ENCODE measurements around the gene CYP2W1.
"Not testable (repeated sequence)": the region's sequence is repeated elsewhere in the genome, so short reads cannot be mapped to it uniquely, and the experiment has no call there.

The CYP2W1 gene

DNA sequence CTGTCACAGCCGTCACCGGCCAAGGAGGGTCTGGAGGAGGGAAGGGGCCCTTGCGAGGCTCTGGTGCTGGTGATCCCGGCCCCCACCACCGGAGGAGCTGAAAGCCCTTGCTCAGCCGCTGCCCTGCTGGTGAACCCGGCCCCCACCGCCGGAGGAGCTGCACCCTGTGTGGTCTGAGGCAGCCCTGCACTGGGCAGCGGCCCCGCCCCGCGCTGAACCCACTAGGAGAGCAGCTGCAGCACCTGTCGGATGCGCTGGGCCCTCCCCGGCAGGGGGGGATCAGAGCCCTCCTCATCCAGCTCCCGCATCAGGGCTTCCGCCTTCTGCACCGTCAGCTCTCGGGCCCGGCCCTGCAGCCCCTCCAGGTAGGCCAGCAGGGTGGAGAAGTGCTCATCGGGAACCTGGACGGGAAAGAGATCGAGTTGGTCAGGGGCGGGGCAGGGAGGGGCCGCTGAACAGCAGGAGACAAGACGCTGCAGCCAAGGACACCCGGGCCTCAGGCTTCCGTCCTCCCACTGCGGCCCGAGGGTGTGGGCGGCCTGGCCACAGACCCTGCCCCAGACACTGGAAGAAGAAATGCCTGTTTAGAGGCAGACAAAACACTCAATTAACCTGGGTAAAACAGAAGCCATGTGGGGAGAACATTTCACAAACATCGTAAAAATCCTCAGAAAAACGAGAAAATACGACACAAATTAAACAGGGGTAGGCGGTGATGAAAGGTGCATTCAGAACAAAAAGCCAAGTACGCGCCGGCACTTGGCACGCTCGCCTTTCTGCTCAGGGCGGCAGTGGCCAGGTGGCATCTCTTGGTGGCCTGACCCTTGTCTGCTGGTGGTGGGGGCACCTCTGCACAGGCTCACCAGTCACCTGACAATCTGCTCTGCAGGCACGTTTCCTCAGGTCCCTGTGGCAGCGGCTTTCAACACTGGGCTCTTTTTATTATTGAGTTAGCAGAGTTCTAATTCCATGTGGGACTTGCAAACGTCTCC is 14.7 kb downstream of the CYP2W1 start:
- no peak for ATAC-seq

DNA sequence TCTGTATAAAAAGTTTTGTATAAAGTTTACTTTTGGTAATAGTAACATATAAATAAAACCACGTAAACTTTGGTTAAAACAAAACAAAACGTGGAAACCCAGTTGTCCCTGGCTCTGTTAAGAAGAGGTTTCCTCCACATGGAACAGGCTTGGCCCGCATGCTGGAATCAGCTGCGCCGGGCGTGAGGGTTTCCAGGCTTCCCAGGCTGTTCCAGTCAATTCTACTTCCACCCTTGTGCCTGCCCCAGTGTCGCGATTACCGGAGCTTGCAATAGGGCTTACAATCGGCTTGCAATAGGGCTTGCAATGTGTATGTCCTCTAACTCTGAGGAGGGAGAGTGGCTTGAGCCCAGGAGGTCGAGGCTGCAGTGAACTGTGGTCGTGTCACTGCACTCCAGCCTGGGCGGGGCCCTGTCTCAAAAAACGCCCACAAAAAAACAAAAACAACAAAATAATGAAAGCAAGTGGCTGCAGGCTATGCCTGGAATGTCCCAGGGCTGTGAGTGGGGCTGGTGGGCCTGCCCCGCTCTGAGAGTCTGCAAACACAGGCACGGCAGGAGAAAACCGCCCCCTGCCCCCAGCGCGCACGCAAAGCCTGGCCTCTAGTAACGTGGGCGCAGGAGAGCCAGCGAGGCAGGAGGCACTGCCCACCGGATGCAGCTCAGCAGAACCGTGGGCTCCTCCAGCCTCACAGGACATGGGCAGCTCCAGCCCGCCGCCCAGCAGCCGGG is 16.3 kb downstream of the CYP2W1 start:
- no peak for ATAC-seq

DNA sequence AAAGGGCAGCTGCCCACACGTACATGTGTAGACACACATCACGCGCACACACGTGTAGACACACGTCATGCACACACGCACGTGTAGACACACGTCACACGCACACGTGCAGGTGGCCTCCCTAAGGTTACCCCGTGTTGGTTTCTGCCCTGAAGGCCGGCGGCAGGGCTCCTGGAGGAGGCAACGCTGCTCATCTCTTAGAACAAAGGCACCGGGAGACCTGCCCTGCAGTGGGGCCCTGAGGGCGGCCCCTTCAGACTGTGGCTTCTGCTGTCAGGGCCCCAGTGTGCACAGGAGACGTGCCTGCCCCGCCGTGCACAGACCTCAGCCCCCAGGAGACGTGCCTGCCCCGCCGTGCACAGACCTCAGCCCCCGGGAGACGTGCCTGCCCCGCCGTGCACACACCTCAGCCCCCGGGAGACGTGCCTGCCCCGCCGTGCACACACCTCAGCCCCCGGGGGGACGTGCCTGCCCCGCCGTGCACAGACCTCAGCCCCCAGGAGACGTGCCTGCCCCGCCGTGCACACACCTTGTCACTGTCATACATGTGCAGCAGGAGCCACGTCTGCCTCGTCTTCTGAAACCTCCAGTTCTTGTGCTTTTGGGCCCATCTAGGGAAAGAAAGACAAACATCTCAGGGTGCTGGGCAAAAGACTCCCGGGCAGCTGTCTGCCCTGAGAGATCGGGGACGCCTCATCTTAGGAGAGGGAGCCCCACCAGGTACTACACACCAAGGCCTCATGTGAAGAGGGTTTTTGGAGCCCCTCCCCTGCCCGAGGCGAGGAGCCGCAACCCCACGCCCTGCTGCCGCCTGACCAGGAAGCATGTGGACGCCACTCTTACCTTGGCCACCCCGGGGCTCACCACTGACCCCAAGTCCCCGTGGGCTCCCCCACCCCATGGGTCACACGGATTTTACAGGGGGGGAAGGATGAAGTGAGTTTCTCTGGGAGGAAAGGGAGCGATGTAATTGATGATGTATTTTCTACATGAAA is 17.3 kb downstream of the CYP2W1 start:
- ATAC-seq: no peak

DNA sequence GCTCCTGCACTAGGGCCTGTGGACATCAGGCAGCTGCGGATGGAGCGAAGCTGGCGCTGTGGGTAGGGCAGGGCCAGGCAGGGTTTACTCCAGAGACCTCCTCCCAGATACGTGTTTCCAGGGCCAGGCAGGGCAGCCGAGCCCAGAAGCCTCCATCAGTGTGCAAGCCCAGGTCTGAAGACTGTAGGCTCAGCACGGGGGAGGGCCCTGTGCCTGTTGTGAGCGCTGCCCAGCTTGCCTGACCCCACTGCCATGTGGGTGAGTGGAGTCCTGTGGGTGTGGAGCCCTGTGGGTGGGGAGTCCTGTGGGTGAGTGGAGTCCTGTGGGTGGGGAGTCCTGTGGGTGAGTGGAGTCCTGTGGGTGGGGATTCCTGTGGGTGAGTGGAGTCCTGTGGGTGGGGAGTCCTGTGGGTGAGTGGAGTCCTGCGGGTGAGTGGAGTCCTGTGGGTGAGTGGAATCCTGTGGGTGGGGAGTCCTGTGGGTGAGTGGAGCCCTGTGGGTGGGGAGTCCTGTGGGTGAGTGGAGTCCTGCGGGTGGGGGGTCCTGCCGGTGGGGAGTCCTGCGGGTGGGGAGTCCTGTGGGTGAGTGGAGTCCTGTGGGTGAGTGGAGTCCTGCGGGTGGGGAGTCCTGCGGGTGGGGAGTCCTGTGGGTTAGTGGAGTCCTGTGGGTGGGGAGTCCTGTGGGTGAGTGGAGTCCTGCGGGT is 18.2 kb downstream of the CYP2W1 start:
- not testable (repeated sequence) for ATAC-seq

DNA sequence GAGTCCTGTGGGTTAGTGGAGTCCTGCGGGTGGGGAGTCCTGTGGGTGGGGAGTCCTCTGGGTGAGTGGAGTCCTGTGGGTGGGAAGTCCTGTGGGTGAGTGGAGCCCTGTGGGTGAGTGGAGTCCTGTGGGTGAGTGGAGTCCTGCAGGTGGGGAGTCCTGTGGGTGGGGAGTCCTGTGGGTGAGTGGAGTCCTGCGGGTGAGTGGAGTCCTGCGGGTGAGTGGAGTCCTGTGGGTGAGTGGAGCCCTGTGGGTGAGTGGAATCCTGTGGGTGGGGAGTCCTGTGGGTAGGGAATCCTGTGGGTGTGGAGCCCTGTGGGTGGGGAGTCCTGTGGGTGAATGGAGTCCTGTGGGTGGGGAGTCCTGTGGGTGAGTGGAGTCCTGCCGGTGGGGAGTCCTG is 19.0 kb downstream of the CYP2W1 start:
- ATAC-seq: not testable (repeated sequence)

DNA sequence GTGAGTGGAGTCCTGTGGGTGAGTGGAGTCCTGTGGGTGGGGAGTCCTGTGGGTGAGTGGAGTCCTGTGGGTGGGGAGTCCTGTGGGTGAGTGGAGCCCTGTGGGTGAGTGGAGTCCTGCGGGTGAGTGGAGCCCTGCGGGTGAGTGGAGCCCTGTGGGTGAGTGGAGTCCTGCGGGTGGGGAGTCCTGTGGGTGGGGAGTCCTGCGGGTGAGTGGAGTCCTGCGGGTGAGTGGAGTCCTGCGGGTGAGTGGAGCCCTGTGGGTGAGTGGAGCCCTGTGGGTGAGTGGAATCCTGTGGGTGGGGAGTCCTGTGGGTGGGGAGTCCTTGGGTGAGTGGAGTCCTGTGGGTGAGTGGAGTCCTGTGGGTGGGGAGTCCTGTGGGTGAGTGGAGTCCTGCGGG is 19.5 kb downstream of the CYP2W1 start:
- ATAC-seq: not testable (repeated sequence)

DNA sequence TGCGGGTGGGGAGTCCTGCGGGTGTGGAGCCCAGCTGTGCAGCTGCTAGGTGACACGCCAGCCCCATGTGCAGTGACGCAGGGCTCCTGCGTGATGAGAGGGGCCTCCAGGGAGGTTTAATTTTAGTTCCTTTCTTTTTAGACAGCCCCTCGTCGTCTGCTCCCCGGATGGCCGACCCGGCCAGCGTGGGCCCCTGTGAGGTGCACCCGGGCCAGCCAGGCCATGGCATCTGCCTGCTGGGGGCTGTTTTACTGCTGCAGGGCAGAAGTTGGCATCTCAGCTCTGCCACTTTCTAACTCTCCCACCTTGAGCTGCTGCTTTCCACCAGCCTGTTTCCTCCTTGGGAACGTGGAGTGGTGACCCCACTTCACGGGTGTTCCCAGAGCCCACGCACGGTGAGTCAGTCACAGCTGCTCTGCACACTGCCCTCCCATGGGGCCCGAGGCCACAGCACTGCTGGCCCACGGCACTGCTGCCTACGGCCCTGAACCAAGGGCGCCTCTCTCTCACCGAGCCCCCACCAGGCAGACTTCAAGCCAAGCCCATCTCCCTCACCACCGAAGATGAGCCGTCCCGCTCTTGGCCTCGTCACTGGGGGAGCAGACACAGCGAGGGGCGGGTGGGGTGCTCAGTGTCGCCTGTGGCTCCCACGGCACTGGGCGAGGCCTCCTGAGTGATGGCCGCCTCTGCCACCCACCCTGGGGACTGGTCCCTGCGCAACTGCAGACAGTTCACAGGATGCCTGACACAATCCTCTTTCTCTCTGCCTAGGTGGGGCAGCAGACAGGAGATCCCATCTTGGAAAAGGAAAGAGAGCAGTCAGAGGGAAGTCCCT is 21.3 kb downstream of the CYP2W1 start:
- ATAC-seq: no peak

DNA sequence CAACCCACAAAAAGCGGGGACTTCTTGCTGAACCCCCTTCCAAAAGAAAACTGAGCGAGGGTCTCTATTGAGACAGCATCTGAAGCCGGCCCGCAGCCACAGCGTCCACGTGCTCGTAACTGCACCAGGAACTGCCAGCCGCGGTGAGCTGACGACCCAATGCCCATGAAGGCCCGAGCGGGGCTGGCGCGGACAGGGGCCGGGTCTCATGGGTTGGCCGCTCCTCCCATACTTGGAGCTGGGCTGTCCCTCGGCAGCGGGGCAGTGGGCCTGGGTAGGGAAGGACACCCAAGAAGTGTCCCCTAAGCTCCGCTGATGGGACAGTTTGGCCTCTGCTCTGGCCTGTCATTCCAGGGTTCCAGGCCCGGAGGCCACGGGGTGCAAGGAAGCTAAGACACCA is 22.3 kb downstream of the CYP2W1 start:
- no peak for ATAC-seq

DNA sequence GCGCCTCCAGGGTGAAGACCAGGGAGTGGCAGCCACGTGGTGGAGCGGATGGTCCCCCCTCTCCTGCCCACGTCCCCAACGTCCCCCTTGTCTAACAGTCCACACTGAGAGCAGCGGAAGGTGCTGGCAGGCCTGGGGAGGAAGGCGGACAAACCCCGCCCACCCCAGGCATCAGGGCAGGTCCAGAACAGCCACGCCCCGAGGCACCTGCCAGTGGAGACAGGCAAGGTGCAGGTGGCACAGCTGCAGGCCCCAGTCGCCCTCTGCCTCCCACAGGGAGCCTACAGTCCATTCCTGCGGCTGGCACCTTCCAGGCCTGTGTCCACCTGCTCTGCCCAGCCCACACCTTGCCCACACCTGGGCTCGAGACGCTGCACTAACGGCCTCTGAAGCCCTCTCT is 24.9 kb downstream of the CYP2W1 start:
- no peak for ATAC-seq

DNA sequence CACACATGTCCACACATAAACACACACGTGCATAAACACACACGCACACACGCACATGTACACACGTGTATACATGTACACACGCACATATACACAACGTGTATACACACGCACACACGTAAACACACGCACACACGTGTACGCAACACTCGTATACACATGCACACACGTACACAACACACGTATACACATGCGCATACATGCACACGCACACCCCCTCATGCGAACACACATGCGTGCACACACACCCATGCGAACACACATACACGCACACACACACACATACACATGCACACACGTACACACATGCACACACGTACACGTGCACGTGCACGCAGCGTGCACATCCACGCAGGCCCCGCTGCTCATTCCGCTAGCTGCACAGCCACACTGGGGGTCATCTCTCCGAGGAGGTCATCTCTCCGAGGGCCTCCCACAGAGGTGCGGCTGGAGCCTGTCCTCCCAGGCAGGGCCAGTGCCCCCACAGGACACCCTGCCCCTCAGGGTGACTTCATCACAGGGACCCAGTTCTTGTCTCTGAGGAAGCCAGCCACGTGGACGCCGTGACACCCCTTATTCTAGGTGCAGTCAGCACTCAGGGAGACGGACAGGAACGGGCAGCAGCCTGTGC is 25.9 kb downstream of the CYP2W1 start:
- ATAC-seq: no peak

DNA sequence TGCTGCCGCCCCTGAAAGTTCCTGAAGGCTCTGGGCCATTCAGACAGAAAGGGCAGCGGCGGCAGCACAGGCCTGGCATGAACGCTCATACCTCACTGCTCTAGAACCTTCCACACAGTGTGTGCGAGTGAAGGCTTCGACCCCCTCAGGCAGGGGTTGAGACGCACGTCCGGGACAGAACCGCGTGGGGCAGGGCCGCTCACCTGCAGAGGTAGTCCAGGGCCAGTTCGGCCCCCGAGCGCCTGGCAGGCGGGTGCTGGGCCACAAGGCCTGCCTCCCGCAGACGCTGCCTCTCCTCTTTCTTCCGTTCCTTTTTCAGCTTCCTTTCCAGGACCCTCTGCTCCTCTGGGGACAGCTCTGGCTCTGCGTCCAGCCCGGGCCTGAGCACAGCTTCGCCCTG is 26.8 kb downstream of the CYP2W1 start:
- no peak for ATAC-seq

DNA sequence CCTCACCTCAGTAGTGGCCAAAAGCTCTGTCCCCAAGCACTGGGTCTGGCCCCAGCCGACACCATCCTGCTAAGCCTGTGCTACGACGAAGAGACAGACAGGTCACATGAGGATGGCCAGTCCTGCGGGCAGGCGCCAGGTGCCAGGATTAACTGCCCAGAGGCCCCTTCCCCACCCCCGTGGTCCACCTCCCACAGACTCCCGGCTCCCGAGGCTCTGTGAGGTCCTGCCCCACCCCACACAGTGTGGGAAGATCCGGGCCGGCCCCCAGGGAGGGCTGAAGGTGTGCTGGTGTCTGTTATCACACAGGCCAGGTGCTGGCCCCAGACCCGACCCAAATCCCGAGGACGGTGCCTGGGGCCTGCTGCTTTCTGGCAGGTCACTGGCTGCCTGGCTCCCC is 27.2 kb downstream of the CYP2W1 start:
- ATAC-seq: no peak

DNA sequence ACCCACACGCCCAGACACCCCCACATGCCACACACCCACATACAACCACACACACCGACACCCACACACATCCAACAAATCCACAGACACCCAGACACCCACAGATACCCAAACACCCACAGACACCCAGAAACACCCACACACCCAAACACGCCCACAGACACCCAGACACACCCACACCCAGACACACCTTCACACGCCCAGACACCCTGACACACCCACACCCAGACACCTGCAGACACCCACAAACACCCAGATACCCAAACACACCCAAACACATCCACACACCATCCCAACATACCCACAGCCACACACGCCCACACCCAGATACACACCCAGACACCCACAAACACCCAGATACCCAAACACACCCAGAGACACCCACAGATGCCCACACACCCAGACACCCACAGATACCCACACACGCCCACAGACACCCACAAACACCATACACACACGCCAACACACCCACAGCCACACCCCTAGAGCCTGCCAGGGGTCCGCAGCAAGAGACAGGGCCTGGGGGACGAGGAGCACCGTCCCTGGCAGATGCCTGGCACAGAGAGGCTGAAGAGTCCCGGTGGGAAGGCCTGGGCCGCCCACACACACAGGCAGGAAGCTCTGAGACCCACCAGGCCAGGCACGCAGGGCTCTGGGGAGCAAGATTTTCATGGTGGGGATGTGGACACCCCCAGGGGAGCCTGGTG is 28.5 kb downstream of the CYP2W1 start:
- no peak for ATAC-seq

DNA sequence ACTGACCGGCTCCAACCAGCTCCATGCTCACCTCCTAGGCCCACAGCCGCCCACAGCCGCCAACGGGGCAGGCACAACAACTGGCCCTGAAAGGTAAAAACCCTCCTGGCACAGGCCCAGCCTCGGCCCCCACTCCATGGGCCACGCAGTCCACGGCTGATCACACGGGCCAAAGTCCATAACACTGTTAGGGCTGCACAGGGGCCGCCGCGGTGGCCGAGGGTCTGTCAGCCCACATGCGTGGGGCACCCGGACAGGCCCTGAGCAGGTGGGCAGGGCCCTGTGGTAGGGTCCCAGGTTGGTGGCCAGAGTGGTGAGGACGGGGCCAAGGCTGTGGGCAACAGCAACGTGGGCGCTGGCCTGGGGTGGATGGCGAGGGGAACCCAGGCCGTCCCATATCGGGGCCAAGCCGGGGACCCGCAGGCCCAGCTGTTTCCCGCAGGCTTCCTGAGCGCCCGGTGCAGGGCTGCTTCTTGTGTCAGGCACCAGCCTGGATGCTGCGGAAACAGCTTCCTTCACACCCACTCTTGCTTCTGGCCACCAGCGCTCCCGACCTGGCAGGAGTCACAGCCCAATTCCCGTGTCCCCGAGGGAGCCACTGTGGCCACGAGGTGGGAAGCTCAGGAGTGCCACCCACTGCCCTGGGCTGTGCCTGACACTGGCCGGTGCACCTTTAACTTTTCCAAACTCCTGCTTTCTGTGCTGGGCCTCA is 29.2 kb downstream of the CYP2W1 start:
- no peak for ATAC-seq

DNA sequence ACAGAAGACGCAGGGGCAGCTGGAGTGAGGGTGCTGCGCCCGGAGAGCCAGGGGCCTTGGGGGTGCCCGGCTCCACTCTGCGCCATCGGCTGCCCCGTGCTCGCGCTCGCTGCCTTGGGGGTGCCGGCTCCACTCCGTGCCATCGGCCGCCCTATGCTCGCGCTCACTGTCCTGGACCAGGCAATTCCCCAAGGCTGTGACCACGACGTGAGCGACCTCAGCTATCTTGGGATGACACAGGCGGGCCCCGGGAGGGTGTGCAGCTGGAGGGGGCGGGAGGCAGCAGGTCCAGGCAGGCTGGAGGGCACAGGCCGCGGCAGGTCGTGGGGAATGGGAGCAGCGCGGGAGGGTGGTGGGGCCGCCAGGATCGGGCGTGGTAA is 29.7 kb downstream of the CYP2W1 start:
- no peak for ATAC-seq

DNA sequence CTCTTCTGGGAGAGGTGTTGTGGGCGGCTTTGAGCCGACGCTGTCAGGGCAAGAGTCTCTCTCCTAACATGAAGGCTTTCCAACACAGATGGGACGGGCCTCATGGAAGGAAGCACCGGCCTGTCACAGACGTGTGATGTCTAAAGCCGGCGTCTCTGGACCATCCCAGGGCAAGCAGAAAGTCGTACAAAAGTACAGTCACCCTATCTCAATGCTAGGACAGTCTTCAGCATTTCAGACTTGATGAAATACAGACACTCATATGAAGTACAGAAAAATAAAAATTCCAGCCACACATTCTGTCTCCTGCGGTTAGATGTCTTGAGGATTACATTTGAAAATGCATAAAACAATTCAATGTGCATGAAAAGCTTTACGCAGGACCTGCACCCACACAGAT is 30.6 kb downstream of the CYP2W1 start:
- no peak for ATAC-seq

DNA sequence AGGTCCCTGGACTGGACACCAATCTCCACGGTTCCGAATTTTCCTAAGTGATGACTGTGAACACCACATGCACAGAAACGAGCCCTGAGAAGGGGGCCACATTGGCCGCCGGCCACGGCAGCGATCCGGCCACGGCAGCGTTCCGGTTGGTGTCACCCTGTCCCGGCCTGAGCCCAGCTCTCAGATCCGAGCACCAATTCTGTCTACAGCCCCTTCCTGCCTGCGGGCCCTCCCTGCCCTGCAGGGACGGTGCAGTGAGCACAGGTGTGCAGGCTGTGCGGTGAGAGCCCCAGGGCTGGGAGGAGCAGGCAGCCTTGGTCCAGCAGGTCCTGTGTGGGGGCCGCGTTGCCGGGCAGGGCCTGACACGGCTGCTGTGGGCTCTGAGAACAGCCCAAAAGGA is 31.7 kb downstream of the CYP2W1 start:
- no peak for ATAC-seq

DNA sequence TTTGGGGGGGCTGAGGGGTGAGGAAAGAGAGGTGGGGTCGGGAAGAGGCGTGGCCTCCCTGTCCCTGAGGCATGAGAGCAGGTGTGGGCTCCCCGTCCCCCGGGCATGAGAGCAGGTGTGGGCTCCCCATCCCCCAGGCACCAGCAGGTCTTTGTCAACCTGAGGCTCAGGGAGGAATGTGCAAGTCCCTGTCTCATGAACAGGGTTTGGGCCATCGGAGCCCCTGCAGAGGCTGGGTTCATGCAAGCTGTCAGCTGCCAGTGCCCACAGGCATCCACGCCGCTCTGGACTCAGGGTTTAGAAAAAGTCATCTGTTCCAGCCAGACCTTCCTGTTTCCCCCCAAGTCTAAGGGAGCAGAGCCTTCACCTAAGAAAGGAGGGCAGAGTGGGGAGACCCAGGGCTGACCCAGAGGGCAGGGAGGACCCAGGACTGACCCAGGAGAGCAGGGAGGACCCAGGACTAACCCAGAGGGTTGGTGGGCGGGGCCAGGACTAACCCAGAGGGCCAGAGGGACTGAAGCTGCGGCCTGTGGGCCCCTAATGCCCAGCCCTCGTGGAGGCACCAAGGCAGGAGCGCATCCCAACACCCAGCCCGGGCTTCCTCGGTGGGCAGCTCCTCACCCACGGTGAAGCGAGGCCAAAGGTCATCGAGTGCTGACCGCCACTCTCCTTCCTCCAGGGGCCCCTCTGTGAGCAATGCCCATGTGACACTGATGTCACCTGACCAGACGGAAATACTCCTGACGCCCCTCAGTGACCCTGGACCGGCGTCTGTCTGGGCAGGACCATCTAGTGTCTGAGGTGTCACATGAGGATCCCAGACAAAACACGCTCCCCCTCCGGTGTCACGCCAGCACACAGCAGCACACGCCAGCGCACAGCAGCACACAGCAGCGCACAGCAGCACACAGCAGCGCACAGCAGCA is 32.5 kb downstream of the CYP2W1 start:
- ATAC-seq: no peak
